DOHH2 (cell line): ENCODE results near the gene YTHDC1.

Experiments used
- H3F3A ChIP-seq: fragments of 200-600 bp; sonication (generic), shearing (Covaris generic); 2 replicates; pipeline ENCODE4 v1.6.0; 2016; ENCODE audit warnings: antibody characterized with exemption, mild to moderate bottlenecking; ENCODE audit not compliant: control insufficient read depth, insufficient read depth
- H3K27ac ChIP-seq: fragments of 200-600 bp; sonication (generic); 2 replicates; pipeline ENCODE4 v1.5.1; 2014; ENCODE audit warnings: low read depth, mild to moderate bottlenecking, low read length, moderate library complexity
- H3K27me3 ChIP-seq: fragments of 200-600 bp; sonication (generic); 2 replicates; pipeline ENCODE4 v1.6.1; 2014; ENCODE audit warnings: mild to moderate bottlenecking, low read length, mixed read lengths; ENCODE audit not compliant: control insufficient read depth
- H3K36me3 ChIP-seq: fragments of 200-600 bp; sonication (generic); 2 replicates; pipeline ENCODE4 v1.6.1; 2014; ENCODE audit warnings: mild to moderate bottlenecking, low read length, moderate library complexity, mixed read lengths; ENCODE audit not compliant: control insufficient read depth
- H3K4me1 ChIP-seq: fragments of 200-600 bp; sonication (generic); 2 replicates; pipeline ENCODE4 v1.6.1; 2014; ENCODE audit warnings: mild to moderate bottlenecking, low read length, mixed read lengths; ENCODE audit not compliant: control insufficient read depth
- H3K4me2 ChIP-seq: fragments of 200-600 bp; sonication (generic); 2 replicates; pipeline ENCODE4 v1.6.0; 2014; ENCODE audit warnings: mild to moderate bottlenecking, low read length, moderate library complexity
- H3K4me3 ChIP-seq: fragments of 200-600 bp; sonication (generic); 2 replicates; pipeline ENCODE4 v1.5.1; 2014; ENCODE audit warnings: mild to moderate bottlenecking, low read length, mixed read lengths
- H3K79me2 ChIP-seq: fragments of 200-600 bp; sonication (generic); 2 replicates; pipeline ENCODE4 v1.6.1; 2014; ENCODE audit warnings: mild to moderate bottlenecking, low read length, mixed read lengths; ENCODE audit not compliant: control insufficient read depth
- H3K9me2 ChIP-seq: fragments of 200-600 bp; sonication (generic); replicated peaks from 2 replicates; pipeline ENCODE4 v1.6.1; 2014; ENCODE audit warnings: mild to moderate bottlenecking, low read length, mixed read lengths; ENCODE audit not compliant: control insufficient read depth
- H3K9me3 ChIP-seq: fragments of 200-600 bp; sonication (generic); 2 replicates; pipeline ENCODE4 v1.6.1; 2014; ENCODE audit warnings: antibody characterized with exemption, low read length, mixed read lengths; ENCODE audit not compliant: control insufficient read depth, insufficient read depth
- H4K20me1 ChIP-seq: fragments of 200-600 bp; sonication (generic); 2 replicates; pipeline ENCODE4 v1.6.0; 2014; ENCODE audit warnings: low read depth, mild to moderate bottlenecking, antibody characterized with exemption, low read length, moderate library complexity; ENCODE audit not compliant: control insufficient read depth, insufficient read depth
- EZH2phosphoT487 ChIP-seq: fragments of 200-600 bp; sonication (generic); IDR thresholded peaks from 2 replicates; pipeline ENCODE4 v1.6.1; 2017; ENCODE audit warnings: borderline replicate concordance, mild to moderate bottlenecking, antibody characterized with exemption, low read length, moderate library complexity, mixed read lengths
- TF ChIP-seq, protein P1 (sequence below): fragments of 200-600 bp; sonication (generic); IDR thresholded peaks from one replicate; pipeline ENCODE4 v1.5.1; 2014; ENCODE audit warnings: antibody characterized with exemption, mild to moderate bottlenecking, low read depth, low read length; ENCODE audit not compliant: poor library complexity, severe bottlenecking

The YTHDC1 gene

DNA sequence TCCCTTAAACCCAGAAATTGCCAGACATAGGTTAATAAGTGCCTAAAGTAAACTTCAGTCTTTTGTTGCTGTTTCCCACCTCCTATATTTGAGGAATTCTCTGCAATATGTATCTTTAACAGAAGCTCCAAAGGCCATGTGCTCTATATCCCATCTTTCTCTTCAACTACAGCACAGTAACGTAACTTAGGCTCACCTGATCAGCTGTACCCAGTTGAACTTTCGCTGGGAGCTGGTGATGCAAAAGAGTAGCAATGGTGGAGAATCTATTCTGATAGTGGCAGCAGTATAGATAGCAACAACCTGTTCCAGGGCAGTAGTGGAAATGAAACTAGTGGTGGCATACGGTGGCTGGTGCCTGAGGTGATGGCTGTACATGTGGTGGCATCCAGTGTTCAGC lies 33.2 kb upstream of the YTHDC1 start:
- Histone ChIP-seq H3F3A (no peaks in the 10 kb centered on the region), H4K20me1 (no peaks in the 10 kb centered on the region), H3K4me2 (no peak overlapping the region), H3K79me2 (no peaks in the 10 kb centered on the region), H3K9me2 (no peaks in the 10 kb centered on the region), H3K27me3 (peaks cover 10% of the 10 kb centered on the region), H3K9me3 (no peaks in the 10 kb centered on the region), H3K36me3 (no peaks in the 10 kb centered on the region), H3K4me1 (no peaks in the 10 kb centered on the region), H3K4me3 (no peak overlapping the region), H3K27ac (no peak overlapping the region)
- TF ChIP-seq EZH2phosphoT487: no peak
- TF ChIP-seq, protein P1, sequence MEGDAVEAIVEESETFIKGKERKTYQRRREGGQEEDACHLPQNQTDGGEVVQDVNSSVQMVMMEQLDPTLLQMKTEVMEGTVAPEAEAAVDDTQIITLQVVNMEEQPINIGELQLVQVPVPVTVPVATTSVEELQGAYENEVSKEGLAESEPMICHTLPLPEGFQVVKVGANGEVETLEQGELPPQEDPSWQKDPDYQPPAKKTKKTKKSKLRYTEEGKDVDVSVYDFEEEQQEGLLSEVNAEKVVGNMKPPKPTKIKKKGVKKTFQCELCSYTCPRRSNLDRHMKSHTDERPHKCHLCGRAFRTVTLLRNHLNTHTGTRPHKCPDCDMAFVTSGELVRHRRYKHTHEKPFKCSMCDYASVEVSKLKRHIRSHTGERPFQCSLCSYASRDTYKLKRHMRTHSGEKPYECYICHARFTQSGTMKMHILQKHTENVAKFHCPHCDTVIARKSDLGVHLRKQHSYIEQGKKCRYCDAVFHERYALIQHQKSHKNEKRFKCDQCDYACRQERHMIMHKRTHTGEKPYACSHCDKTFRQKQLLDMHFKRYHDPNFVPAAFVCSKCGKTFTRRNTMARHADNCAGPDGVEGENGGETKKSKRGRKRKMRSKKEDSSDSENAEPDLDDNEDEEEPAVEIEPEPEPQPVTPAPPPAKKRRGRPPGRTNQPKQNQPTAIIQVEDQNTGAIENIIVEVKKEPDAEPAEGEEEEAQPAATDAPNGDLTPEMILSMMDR: no peak

DNA sequence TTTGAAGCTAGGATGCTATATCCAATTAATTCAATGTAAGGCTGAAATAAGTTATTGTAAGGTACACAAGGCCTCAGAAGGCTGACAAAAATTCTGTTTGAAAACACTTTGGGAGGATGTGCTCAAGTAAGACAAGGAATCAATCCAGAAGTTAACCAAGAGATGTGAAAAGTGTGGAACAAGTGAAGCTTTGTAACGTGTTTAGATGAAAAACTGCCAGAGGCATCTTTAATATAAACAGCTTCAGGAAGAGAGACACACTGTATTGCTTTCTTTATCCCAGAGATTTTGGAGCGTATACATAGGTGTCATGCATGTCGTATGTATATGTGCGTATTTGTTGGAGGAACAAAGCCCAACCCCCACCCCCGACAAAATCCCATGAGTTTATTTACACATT lies 28.3 kb upstream of the YTHDC1 start:
- Histone ChIP-seq H3K36me3 (no peaks in the 10 kb centered on the region), H3K9me3 (no peaks in the 10 kb centered on the region), H3K9me2 (no peaks in the 10 kb centered on the region), H3K27ac (no peak overlapping the region), H3K79me2 (no peaks in the 10 kb centered on the region), H3F3A (no peaks in the 10 kb centered on the region), H4K20me1 (no peaks in the 10 kb centered on the region), H3K4me3 (no peak overlapping the region), H3K4me2 (no peak overlapping the region), H3K27me3 (peaks cover 24% of the 10 kb centered on the region), H3K4me1 (0 out of 2 replicates have a peak, but pooled peaks cover 3% of the 10 kb centered on the region)
- TF ChIP-seq EZH2phosphoT487: no peak
- TF ChIP-seq, protein P1: no peak

DNA sequence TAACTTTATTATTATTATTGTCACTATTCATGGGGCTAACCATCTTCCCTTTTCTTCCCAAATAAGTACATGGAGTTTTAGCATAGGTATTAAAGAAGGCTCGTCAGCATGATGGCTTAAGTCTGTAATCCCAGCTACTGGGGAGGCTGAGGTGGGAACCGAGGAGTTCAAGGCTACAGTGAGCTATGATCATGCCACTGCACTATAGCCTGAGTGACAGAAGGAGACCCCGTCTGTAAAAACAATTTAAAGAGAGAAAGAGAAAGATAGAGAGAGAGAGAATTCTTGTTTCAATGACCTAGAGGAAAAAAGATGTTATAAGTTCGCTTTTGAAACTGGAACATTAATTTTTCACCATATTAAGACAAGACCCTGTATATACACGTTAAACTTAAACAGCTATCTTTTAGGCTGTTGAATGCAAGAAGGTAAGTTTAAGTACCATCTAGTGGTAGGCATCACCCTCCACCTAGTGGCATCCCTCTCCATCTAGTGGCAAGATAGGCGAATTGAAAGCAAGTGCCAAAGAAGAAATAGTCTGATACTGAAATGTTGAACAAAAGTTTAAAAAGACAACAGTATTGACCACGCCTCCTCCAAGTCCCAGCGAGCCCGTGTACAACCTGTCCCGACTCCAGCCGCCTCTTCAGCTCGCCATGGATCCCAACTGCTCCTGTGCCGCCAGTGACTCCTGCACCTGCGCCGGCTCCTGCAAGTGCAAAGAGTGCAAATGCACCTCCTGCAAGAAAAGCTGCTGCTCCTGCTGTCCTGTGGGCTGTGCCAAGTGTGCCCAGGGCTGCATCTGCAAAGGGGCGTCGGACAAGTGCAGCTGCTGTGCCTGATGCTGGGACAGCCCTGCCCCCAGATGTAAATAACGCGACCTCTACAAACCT lies 26.0 kb upstream of the YTHDC1 start:
- H3K36me3 ChIP-seq: no peaks in the 10 kb centered on the region
- H3K27me3 ChIP-seq: peaks cover 24% of the 10 kb centered on the region
- no peaks in the 10 kb centered on the region for H3K9me3 ChIP-seq
- no peak overlapping the region for H3K27ac ChIP-seq
- H3K9me2 ChIP-seq: no peaks in the 10 kb centered on the region
- no peaks in the 10 kb centered on the region for H4K20me1 ChIP-seq
- H3K4me2 ChIP-seq: peak overlapping the region; percentile 47
- no peak for TF ChIP-seq EZH2phosphoT487
- TF ChIP-seq, protein P1: peak; percentile 87
- H3K4me3 ChIP-seq: peak overlapping the region; percentile 27; the same call in 1 of the 2 replicates
- no peaks in the 10 kb centered on the region for H3F3A ChIP-seq
- H3K4me1 ChIP-seq: 0 out of 2 replicates have a peak, but pooled peaks cover 3% of the 10 kb centered on the region
- no peaks in the 10 kb centered on the region for H3K79me2 ChIP-seq
